Activated CD4-positive, CD25-positive, alpha-beta regulatory T cell treated with anti-CD3 and anti-CD28 coated beads, Interleukin-2, amount 50 U/mL, for 24 hours (primary cell): ENCODE measurements around the gene NKAPL.
"Not testable (repeated sequence)": the region's sequence is repeated elsewhere in the genome, so short reads cannot be mapped to it uniquely, and the experiment has no call there.

Experiments used
- ATAC-seq, 2 donors: fragments of 150-1000 bp; cut with Tn5 transposase; one replicate each; pipeline ENCODE4 v1.10.0; 2021; ENCODE audit warnings: mild to moderate bottlenecking in 1 of 2, moderate library complexity in 1 of 2

NKAPL gene

DNA sequence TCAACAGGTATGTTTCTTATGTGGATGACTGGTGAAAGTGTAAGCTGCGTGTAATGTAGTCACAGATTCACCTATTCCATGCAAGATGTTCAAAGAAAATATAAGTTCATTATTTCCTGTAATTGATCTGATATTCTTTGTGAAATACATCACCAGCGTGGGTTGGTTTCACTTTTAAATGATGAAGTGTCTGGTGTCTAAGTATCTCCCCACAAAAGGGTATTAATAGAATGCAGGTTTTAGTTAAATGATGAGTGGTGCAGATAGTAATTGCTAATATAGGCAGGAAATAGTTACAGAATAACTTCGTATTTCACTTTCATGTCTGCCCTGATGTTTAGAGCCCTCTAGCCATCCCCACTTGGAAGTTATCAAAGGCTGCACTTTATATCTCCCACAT lies 44.5 kb downstream of the NKAPL start:
- peak; percentile 91 to 93 for ATAC-seq

DNA sequence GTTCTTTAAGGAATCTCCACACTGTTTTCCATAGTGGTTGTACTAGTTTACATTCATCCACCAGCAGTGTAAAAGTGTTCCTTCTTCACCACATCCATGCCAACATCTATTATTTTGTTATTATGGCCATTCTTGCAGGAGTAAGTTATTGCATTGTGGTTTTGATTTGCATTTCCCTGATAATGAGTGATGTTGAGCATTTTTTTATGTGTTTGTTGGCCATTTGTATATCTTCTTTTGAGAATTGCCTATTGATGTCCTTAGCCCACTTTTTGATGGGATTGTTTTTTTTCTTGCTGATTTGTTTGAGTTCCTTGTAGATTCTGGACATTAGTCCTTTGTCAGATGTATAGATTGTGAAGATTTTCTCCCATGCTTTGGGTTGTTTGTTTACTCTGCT lies 47.3 kb downstream of the NKAPL start:
- ATAC-seq = not testable (repeated sequence)
